Measurements from ENCODE around the gene SAMD4B. TPM values are rescaled to one million over a fixed set of nuclear protein-coding genes. Genes with fewer than 3 reads are reported as not detected.
A peak's percentile ranks its signal among the peaks of the same experiment; 100 is the strongest.

SAMD4B gene
- total RNA-seq (10 to 100 TPM; 35.5 to 60.4 (median 47.2) TPM), polyA plus RNA-seq (10 to 100 TPM; 59.2 to 92.8 TPM)
- long read RNA-seq, donor 1, partial matches to known transcripts = 13 of 36 reads
- long read RNA-seq, donor 1, other reads (novel, unspliced or antisense) = 20 of 36 reads
- long read RNA-seq, donor 2, partial matches to known transcripts = 11 of 21 reads
- long read RNA-seq, donor 2, other reads (novel, unspliced or antisense) = 10 of 21 reads
- long read RNA-seq, donor 3, partial matches to known transcripts = 19 of 41 reads
- long read RNA-seq, donor 3, other reads (novel, unspliced or antisense) = 16 of 41 reads

DNA sequence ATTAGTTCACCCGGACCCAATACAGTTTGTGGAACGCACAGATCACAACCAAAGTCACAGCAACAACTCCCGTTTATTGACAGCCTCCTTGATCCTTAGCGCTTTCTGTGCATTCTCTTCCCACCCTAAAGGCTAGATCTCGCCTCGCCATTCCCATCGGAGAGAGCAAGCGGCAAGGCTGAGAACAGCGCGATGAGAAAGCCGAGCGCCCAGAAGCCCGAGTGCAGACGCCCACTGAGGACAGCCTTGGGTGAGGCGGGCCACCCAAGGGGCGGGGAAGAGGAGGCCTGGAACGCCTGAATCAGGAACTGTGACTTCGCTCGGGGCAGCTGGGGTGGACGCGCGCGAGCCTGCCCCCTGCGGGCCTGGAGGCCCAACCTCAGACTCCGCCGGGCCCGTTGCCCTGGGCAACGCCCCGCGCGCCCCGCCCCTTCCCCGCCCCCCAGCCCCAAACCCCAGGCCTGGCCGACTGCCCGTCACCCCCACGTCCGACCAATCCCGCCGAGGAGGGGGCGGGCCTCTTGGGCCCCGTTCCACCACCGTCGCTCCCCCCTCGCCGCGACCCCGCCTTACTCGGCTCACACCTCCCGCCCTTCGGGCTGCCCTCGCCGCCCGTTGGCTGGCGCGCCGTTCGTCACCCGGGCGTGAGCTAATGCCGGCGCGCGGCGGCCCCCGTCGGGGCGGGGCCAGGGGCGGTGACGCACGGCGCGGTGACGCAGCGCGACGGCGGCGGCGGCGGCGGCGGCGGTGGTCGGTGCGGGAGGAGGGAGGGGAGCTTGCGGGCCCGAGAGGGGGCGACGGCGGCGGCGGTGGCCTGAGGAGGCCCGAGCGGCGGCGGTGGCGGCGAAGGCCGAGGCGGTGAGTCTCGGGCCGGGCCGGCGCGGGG, at the start of gene SAMD4B:
SAMD4B (plus strand) TSS at position 703 of the 886 bp plus-strand sequence. CDS start 14,473 bp downstream, outside the sequence.
- ATAC-seq = peak; percentile 95 to 98 (median 97)
- WGBS, 2 donors = 0% methylated on average over 42 to 105 of the region's 105 CpGs
- Histone ChIP-seq H3K27me3 (no peaks in the 10 kb centered on the region), H3K4me1 (peaks cover 2 to 62% (median 44%) of the 10 kb centered on the region in 9 donors), H3K4me3 (peak within 1 kb of the TSS; percentile 73 to 97 (median 86)), H3K9me3 (no peaks in the 10 kb centered on the region), H3K27ac (peak within 1 kb of the TSS; percentile 76 to 97 (median 86)), H3K36me3 (peaks cover 0 to 22% (median 0%) of the 10 kb centered on the region in 9 donors)
- DNase-seq = peak; percentile 99 to 100
- intact Hi-C loops (cut with DNase I) = loop anchor here in 6 of 10 donors (1.0 to 5.0 kb wide), 7 partner anchors 45 to 215 kb away; partner anchors contain the start of genes PLEKHG2 (in 3 of the 6), MED29 (in 2 of the 6), PAF1 (in 2 of the 6) and PAK4 (in 2 of the 6)
- TF ChIP-seq CTCF (IDR thresholded peaks at IDR 0.05) = peak; percentile 68 to 95 (median 92)

DNA sequence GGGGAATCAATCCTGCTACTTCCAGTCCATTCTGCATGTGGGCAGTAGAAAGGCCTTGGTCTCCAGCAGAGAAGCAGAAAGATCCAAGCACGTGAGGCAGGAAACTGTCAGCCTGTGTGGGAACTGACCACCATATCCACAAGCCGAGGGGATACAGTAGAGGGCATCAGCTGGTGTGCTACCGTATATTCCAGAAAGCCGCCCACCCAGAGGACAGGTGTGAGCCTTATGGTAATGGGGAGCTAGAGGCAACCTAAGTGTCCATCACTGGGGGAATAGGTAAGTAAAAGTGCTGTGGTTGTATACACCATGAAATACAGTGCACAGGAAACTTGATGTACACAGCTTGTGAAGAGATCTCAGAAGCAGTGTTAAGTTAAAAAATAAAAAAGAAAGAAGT, 48.8 kb upstream of the SAMD4B start:
- TF ChIP-seq CTCF (IDR thresholded peaks at IDR 0.05) = no peak

GRCh38 chr19:39296055-39296645, 46.1 kb upstream of the SAMD4B start, which contains the start of gene IFNL1:
Gene IFNL1 (plus strand): TSS chr19:39296407. CDS start chr19:39296422, 15 bp downstream.
- no peak within 1 kb of the TSS for H3K4me3 ChIP-seq
- TF ChIP-seq CTCF (IDR thresholded peaks at IDR 0.05) = no peak
- H3K27me3 ChIP-seq = peaks cover 0 to 69% (median 38%) of the 10 kb centered on the region in 7 donors
- no peak within 1 kb of the TSS for H3K27ac ChIP-seq
- H3K9me3 ChIP-seq = no peaks in the 10 kb centered on the region
- 83 to 85% methylated on average over 11 of the region's 11 CpGs for WGBS, 2 donors
- no peak for DNase-seq
- intact Hi-C loops (cut with DNase I) = no loop called here
- ATAC-seq = no peak
- H3K4me1 ChIP-seq = no peaks in the 10 kb centered on the region
- no peaks in the 10 kb centered on the region for H3K36me3 ChIP-seq

More for the DNA sequence above, 48.8 kb upstream of the SAMD4B start:
- no peak overlapping the region for H3K27ac ChIP-seq
- DNase-seq (no peak), ATAC-seq (no peak)
- peaks cover 0 to 11% (median 0%) of the 10 kb centered on the region in 11 donors for H3K9me3 ChIP-seq
- no peaks in the 10 kb centered on the region for H3K4me1 ChIP-seq
- intact Hi-C loops (cut with DNase I) = loop anchor here in 1 of 10 donors (5.0 kb wide), 1 partner anchor 226 kb away; no protein-coding TSS in a partner anchor
- 50% methylated on average over 4 of the region's 4 CpGs for WGBS, 2 donors
- no peak overlapping the region for H3K4me3 ChIP-seq
- no peaks in the 10 kb centered on the region for H3K36me3 ChIP-seq
- peaks cover 0 to 69% (median 43%) of the 10 kb centered on the region in 7 donors for H3K27me3 ChIP-seq

GRCh38 chr19:39296906-39297305, 45.3 kb upstream of the SAMD4B start:
- Histone ChIP-seq H3K9me3 (no peaks in the 10 kb centered on the region), H3K27ac (no peak overlapping the region), H3K4me3 (no peak overlapping the region), H3K4me1 (no peaks in the 10 kb centered on the region), H3K27me3 (peaks cover 0 to 69% (median 38%) of the 10 kb centered on the region in 7 donors), H3K36me3 (no peaks in the 10 kb centered on the region)
- intact Hi-C loops (cut with DNase I) = no loop called here
- TF ChIP-seq CTCF (IDR thresholded peaks at IDR 0.05) = no peak
- DNase-seq (no peak), ATAC-seq (no peak)
- 83 to 87% methylated on average over 4 of the region's 4 CpGs for WGBS, 2 donors

Measured in heart right ventricle (tissue), 16 donors.